Prostate gland (tissue), 2 donors: ENCODE measurements around the gene CYP2E1. TPM values are rescaled to one million over a fixed set of nuclear protein-coding genes. Genes with fewer than 3 reads are reported as not detected.
"Not testable (repeated sequence)": the region's sequence is repeated elsewhere in the genome, so short reads cannot be mapped to it uniquely, and the experiment has no call there.

Experiments
- DNase-seq: peaks from one replicate; pipeline ENCODE4 v3.0.0-alpha.2; 2019; ENCODE audit warnings: low spot score
- H3K27ac ChIP-seq, 2 donors: fragments of 200-600 bp; sonication (generic); 2 replicates each; pipeline ENCODE4 v1.5.1; 2017 to 2019
- H3K27me3 ChIP-seq: fragments of 200-600 bp; sonication (generic); replicated peaks from 2 replicates; pipeline ENCODE4 v1.5.1; 2019; ENCODE audit not compliant: insufficient read depth
- H3K36me3 ChIP-seq, 2 donors: fragments of 200-600 bp; sonication (generic); 1 replicate in 1 of 2; 2 replicates in 1 of 2; pipeline versions ENCODE4 v1.5.1 to v1.8.1; 2017 to 2019
- H3K4me1 ChIP-seq: fragments of 200-600 bp; sonication (generic); replicated peaks from 2 replicates; pipeline ENCODE4 v1.5.1; 2019
- H3K4me3 ChIP-seq, 2 donors: fragments of 200-600 bp; sonication (generic); 2 replicates each; pipeline ENCODE4 v1.5.1; 2017 to 2019
- H3K9me3 ChIP-seq: fragments of 200-600 bp; sonication (generic); 2 replicates; pipeline ENCODE4 v1.5.1; 2017
- CTCF ChIP-seq, 4 experiments: fragments of 200-600 bp in 2 of 4; fragments of 450-650 bp in 2 of 4; sonication (generic) in 2 of 4; IDR thresholded peaks; 1 replicate in 3 of 4; 2 replicates in 1 of 4; pipeline ENCODE4 v1.5.1; 2016 to 2019; ENCODE audit warnings: antibody characterized with exemption in 4 of 4, mild to moderate bottlenecking in 2 of 4, moderate library complexity in 2 of 4
- POLR2A ChIP-seq: fragments of 450-650 bp; IDR thresholded peaks from one replicate; pipeline ENCODE4 v1.6.1; 2016; ENCODE audit warnings: antibody characterized with exemption, mild to moderate bottlenecking
- POLR2AphosphoS5 ChIP-seq: sonication (generic); formaldehyde crosslinking; IDR thresholded peaks from one replicate; pipeline ENCODE4 v1.6.1; 2017; ENCODE audit warnings: antibody characterized with exemption
- WGBS: methylation state at CpG from one replicate; pipeline ENCODE4 v1.1.5; 2018; 5-methylcytosine and 5-hydroxymethylcytosine counted together
- intact Hi-C: fragments of 100-400 bp; cut with DNase I; formaldehyde crosslinking; loops from one replicate; pipeline ENCODE4 v1.14.2; 2022
- total RNA-seq, 2 donors: library from RNA; depleted of rRNA; stranded (reverse); fragments of >200 nt; gene quantifications; one replicate each; pipeline ENCODE4 v1.1.0, GENCODE V29; 2016

Gene CYP2E1
- total RNA-seq, 2 donors from 2014 or later = 3.7 to 8.1 TPM

- H3K4me3 ChIP-seq = no peak overlapping the region
- intact Hi-C loops = no loop called here
- 87% methylated on average over 5 of the region's 5 CpGs for WGBS
- no peak for TF ChIP-seq CTCF (IDR thresholded peaks at IDR 0.05)
- no peak for TF ChIP-seq POLR2AphosphoS5
- no peak for TF ChIP-seq POLR2A
- DNase-seq = no peak
- no peaks in the 10 kb centered on the region for H3K4me1 ChIP-seq
- H3K27me3 ChIP-seq = peaks cover 4% of the 10 kb centered on the region
- H3K9me3 ChIP-seq = no peaks in the 10 kb centered on the region
- no peaks in the 10 kb centered on the region for H3K36me3 ChIP-seq
- no peak overlapping the region for H3K27ac ChIP-seq
Measured at GRCh38 chr10:133567119-133567518, 40.0 kb downstream of the CYP2E1 start.

GRCh38 chr10:133567609-133568286 is 40.6 kb downstream of the CYP2E1 start:
- no peaks in the 10 kb centered on the region for H3K36me3 ChIP-seq
- WGBS = 92% methylated on average over 29 of the region's 29 CpGs
- intact Hi-C loops = no loop called here
- TF ChIP-seq POLR2AphosphoS5 (no peak), POLR2A (no peak), CTCF (IDR thresholded peaks at IDR 0.05) (no peak)
- DNase-seq = no peak
- H3K4me1 ChIP-seq = no peaks in the 10 kb centered on the region
- H3K27ac ChIP-seq = no peak overlapping the region
- H3K4me3 ChIP-seq = no peak overlapping the region
- H3K9me3 ChIP-seq = no peaks in the 10 kb centered on the region
- H3K27me3 ChIP-seq = peaks cover 4% of the 10 kb centered on the region

- H3K36me3 ChIP-seq = no peaks in the 10 kb centered on the region
- no peak overlapping the region for H3K27ac ChIP-seq
- H3K4me3 ChIP-seq = no peak overlapping the region
- peaks cover 4% of the 10 kb centered on the region for H3K27me3 ChIP-seq
- intact Hi-C loops = no loop called here
- TF ChIP-seq CTCF (IDR thresholded peaks at IDR 0.05) (no peak), POLR2A (no peak), POLR2AphosphoS5 (no peak)
- H3K9me3 ChIP-seq = no peaks in the 10 kb centered on the region
- DNase-seq = no peak
- 91% methylated on average over 22 of the region's 22 CpGs for WGBS
- H3K4me1 ChIP-seq = no peaks in the 10 kb centered on the region
Measured at GRCh38 chr10:133568287-133568614, 41.1 kb downstream of the CYP2E1 start.

GRCh38 chr10:133568831-133569527 is 41.8 kb downstream of the CYP2E1 start:
- H3K27ac ChIP-seq, H3K4me3 ChIP-seq, intact Hi-C loops, DNase-seq, H3K9me3 ChIP-seq, H3K27me3 ChIP-seq, H3K36me3 ChIP-seq, H3K4me1 ChIP-seq: not testable (repeated sequence)
- WGBS = no CpG with 5 or more reads among the region's 80 CpGs

- H3K9me3 ChIP-seq, H3K4me3 ChIP-seq, intact Hi-C loops, H3K36me3 ChIP-seq, H3K27me3 ChIP-seq, H3K4me1 ChIP-seq, H3K27ac ChIP-seq, DNase-seq: not testable (repeated sequence)
- 34% methylated on average over 14 of the region's 21 CpGs for WGBS
Measured at GRCh38 chr10:133569801-133570200, 42.6 kb downstream of the CYP2E1 start.

- H3K27me3 ChIP-seq, DNase-seq, intact Hi-C loops, H3K4me3 ChIP-seq, H3K27ac ChIP-seq, H3K36me3 ChIP-seq, H3K4me1 ChIP-seq, H3K9me3 ChIP-seq: not testable (repeated sequence)
- 87% methylated on average over 11 of the region's 11 CpGs for WGBS
Measured at GRCh38 chr10:133572055-133572454, 44.9 kb downstream of the CYP2E1 start.

- H3K36me3 ChIP-seq, H3K27ac ChIP-seq, H3K4me1 ChIP-seq, H3K4me3 ChIP-seq, intact Hi-C loops, DNase-seq, H3K9me3 ChIP-seq, H3K27me3 ChIP-seq: not testable (repeated sequence)
- 87% methylated on average over 1 of the region's 1 CpG for WGBS
Measured at GRCh38 chr10:133573460-133573859, 46.3 kb downstream of the CYP2E1 start.

- H3K9me3 ChIP-seq, H3K36me3 ChIP-seq, H3K27ac ChIP-seq, DNase-seq, intact Hi-C loops, H3K27me3 ChIP-seq, H3K4me1 ChIP-seq, H3K4me3 ChIP-seq: not testable (repeated sequence)
- 98% methylated on average over 10 of the region's 31 CpGs for WGBS
Measured at GRCh38 chr10:133577037-133577436, 49.9 kb downstream of the CYP2E1 start.
